GM23248 (cell line): Measurements from ENCODE around the gene ATP2B3.

Source experiments
- EZH2 ChIP-seq: fragments of 200-600 bp; sonication (generic); IDR thresholded peaks from 2 replicates; pipeline ENCODE4 v1.6.1; 2018; ENCODE audit warnings: antibody characterized with exemption, mild to moderate bottlenecking; ENCODE audit not compliant: insufficient read depth, poor library complexity, severe bottlenecking
- EZH2phosphoT487 ChIP-seq: fragments of 200-600 bp; sonication (generic); IDR thresholded peaks from 2 replicates; pipeline ENCODE4 v1.6.1; 2018; ENCODE audit warnings: antibody characterized with exemption, moderate library complexity, mild to moderate bottlenecking, low read depth; ENCODE audit not compliant: insufficient read depth

GRCh38 chrX:153556767-153557166 lies 39.3 kb downstream of the ATP2B3 start:
- TF ChIP-seq EZH2phosphoT487 = no peak
- no peak for TF ChIP-seq EZH2
